Measurements from ENCODE around the gene SYNE1. TPM values are rescaled to one million over a fixed set of nuclear protein-coding genes. Genes with fewer than 3 reads are reported as not detected.

SYNE1 gene
- total and polyA plus RNA-seq, 2 of the 8 experiments (the other 6 are each of a cell fraction or from before 2014, with no cell fraction given) = 2.8 to 5.5 TPM

- H4K5ac ChIP-seq (ENCODE audit: insufficient read length, low read depth, low read length) = no peak overlapping the region
- H4K20me1 ChIP-seq (replicated peaks in 1 of 2; ENCODE audit: control insufficient read depth in 1 of 2, insufficient read depth in 2 of 2, low read length in 2 of 2) = no peaks in the 10 kb centered on the region
- H3K4me3 ChIP-seq (ENCODE audit: extremely low read depth in 1 of 4, insufficient read depth in 2 of 4, low read depth in 3 of 4, low read length in 4 of 4) = no peak overlapping the region
- no peak for FAIRE-seq
- H2AK5ac ChIP-seq (ENCODE audit: low read depth, low read length) = no peak overlapping the region
- ChIA-PET CTCF (ENCODE audit: partially characterized antibody) (no interaction called here), POLR2A (ENCODE audit: partially characterized antibody) (no interaction called here)
- no peak overlapping the region for H4K8ac ChIP-seq (ENCODE audit: extremely low read depth, insufficient read depth, low read length)
- H3K27me3 ChIP-seq (replicated peaks in 1 of 4; ENCODE audit: control insufficient read depth in 3 of 4, extremely low read depth in 1 of 4, insufficient read depth in 3 of 4, low read length in 3 of 4) = no peaks in the 10 kb centered on the region
- no peak overlapping the region for H3K18ac ChIP-seq (ENCODE audit: extremely low read depth, low read length)
- 79% methylated on average over 2 of the region's 2 CpGs; no CpG with 5 or more reads in 1 of the 2 experiments for WGBS, 2 experiments (ENCODE audit: extremely low coverage in 1 of 2, insufficient coverage in 1 of 2, insufficient read length in 1 of 2, insufficient replicate concordance in 2 of 2, low coverage in 1 of 2, low lambda C conversion rate in 2 of 2, missing lambda C conversion rate in 1 of 2)
- no peaks in the 10 kb centered on the region for H3K9me3 ChIP-seq (ENCODE audit: insufficient read depth in 2 of 2, low read depth in 1 of 2, low read length in 1 of 2)
- DNase-seq (ENCODE audit: low read depth in 1 of 2, low spot score in 2 of 2) = no peak
- H2BK15ac ChIP-seq (ENCODE audit: low read length) = no peak overlapping the region
- no peaks in the 10 kb centered on the region for H3K79me2 ChIP-seq (ENCODE audit: control insufficient read depth in 1 of 2, insufficient read depth in 2 of 2, low read length in 2 of 2)
- no peak overlapping the region for H2BK12ac ChIP-seq (ENCODE audit: low read depth, low read length)
- H2BK120ac ChIP-seq (replicated peaks; ENCODE audit: low read depth, low read length) = no peak overlapping the region
- no peaks in the 10 kb centered on the region for H3K23me2 ChIP-seq (ENCODE audit: low read depth, low read length)
- no peak overlapping the region for H2BK20ac ChIP-seq (ENCODE audit: low read length)
- no peak overlapping the region for H2AFZ ChIP-seq (ENCODE audit: low read length)
- no peak overlapping the region for H2BK5ac ChIP-seq (ENCODE audit: low read depth, low read length)
- H3K9ac ChIP-seq (replicated peaks in 1 of 4; ENCODE audit: extremely low read depth in 1 of 4, low read depth in 3 of 4, low read length in 3 of 4) = no peak overlapping the region
- no peak overlapping the region for H3K23ac ChIP-seq (ENCODE audit: insufficient read length)
- H3K27ac ChIP-seq (ENCODE audit: low read depth, low read length) = no peak overlapping the region
- no peak overlapping the region for H3K4ac ChIP-seq (replicated peaks; ENCODE audit: insufficient read length, low read depth, low read length)
- no peak overlapping the region for H3K4me2 ChIP-seq (ENCODE audit: insufficient read depth in 1 of 2, low read depth in 2 of 2, low read length in 2 of 2)
- H3K14ac ChIP-seq (ENCODE audit: insufficient read length) = no peak overlapping the region
- no peak overlapping the region for H4K91ac ChIP-seq (replicated peaks; ENCODE audit: insufficient read length, low read length)
- no peaks in the 10 kb centered on the region for H3K79me1 ChIP-seq (ENCODE audit: low read depth, low read length)
- no peaks in the 10 kb centered on the region for H3K36me3 ChIP-seq (ENCODE audit: control insufficient read depth in 2 of 4, insufficient read depth in 4 of 4, low read length in 3 of 4)
- H3K4me1 ChIP-seq (replicated peaks in 1 of 4; ENCODE audit: control insufficient read depth in 3 of 4, insufficient read depth in 4 of 4, low read length in 3 of 4) = peaks cover 0 to under 1% (median 0%) of the 10 kb centered on the region in 4 experiments; a peak in 1 of 7 replicates
- no peak overlapping the region for H3K56ac ChIP-seq (replicated peaks; ENCODE audit: insufficient read length, low read depth, low read length)
- no peak for TF ChIP-seq CHD7 (IDR thresholded peaks at IDR 0.05; ENCODE audit: insufficient replicate concordance, low read length)
Observed at GRCh38 chr6:152386131-152386530, 251.0 kb downstream of the SYNE1 start.

All from H1 (cell line).